ENCODE data around the gene ZCCHC14.

Gene ZCCHC14

GRCh38 chr16:87540897-87541146, 48.0 kb upstream of the ZCCHC14 start:
- no peak for TF ChIP-seq POLR2AphosphoS5 (IDR thresholded peaks at IDR 0.05; ENCODE audit: low read depth)
- no peak for TF ChIP-seq SPI1 (IDR thresholded peaks at IDR 0.05; ENCODE audit: borderline replicate concordance, low read depth)
- no peak for TF ChIP-seq CTCF (IDR thresholded peaks at IDR 0.05; ENCODE audit: insufficient read depth, low read length)
- no peak for TF ChIP-seq GABPA (IDR thresholded peaks at IDR 0.05; ENCODE audit: low read depth)
- no peak for TF ChIP-seq REST (IDR thresholded peaks at IDR 0.05; ENCODE audit: insufficient replicate concordance, low read depth)
- H3K4me3 ChIP-seq (replicated peaks; ENCODE audit: insufficient read depth, low read length): no peak overlapping the region
- no peak for DNase-seq (ENCODE audit: low read depth in 1 of 2, low spot score in 1 of 2)
- H3K27ac ChIP-seq (replicated peaks): no peak overlapping the region
- H3K27me3 ChIP-seq (ENCODE audit: insufficient read depth, poor library complexity, severe bottlenecking): no peaks in the 10 kb centered on the region

GRCh38 chr16:87540072-87540896, 47.5 kb upstream of the ZCCHC14 start:
- DNase-seq (ENCODE audit: low read depth in 1 of 2, low spot score in 1 of 2): no peak
- TF ChIP-seq SPI1 (IDR thresholded peaks at IDR 0.05; ENCODE audit: borderline replicate concordance, low read depth) (no peak), POLR2AphosphoS5 (IDR thresholded peaks at IDR 0.05; ENCODE audit: low read depth) (no peak), CTCF (IDR thresholded peaks at IDR 0.05; ENCODE audit: insufficient read depth, low read length) (no peak), GABPA (IDR thresholded peaks at IDR 0.05; ENCODE audit: low read depth) (no peak), REST (IDR thresholded peaks at IDR 0.05; ENCODE audit: insufficient replicate concordance, low read depth) (no peak)
- no peak overlapping the region for H3K27ac ChIP-seq (replicated peaks)
- H3K4me3 ChIP-seq (replicated peaks; ENCODE audit: insufficient read depth, low read length): no peak overlapping the region
- H3K27me3 ChIP-seq (ENCODE audit: insufficient read depth, poor library complexity, severe bottlenecking): no peaks in the 10 kb centered on the region

- no peak overlapping the region for H3K4me3 ChIP-seq (replicated peaks; ENCODE audit: insufficient read depth, low read length)
- TF ChIP-seq REST (IDR thresholded peaks at IDR 0.05; ENCODE audit: insufficient replicate concordance, low read depth) (no peak), SPI1 (IDR thresholded peaks at IDR 0.05; ENCODE audit: borderline replicate concordance, low read depth) (no peak), GABPA (IDR thresholded peaks at IDR 0.05; ENCODE audit: low read depth) (no peak), POLR2AphosphoS5 (IDR thresholded peaks at IDR 0.05; ENCODE audit: low read depth) (no peak), CTCF (IDR thresholded peaks at IDR 0.05; ENCODE audit: insufficient read depth, low read length) (no peak)
- H3K27ac ChIP-seq (replicated peaks): no peak overlapping the region
- no peak for DNase-seq (ENCODE audit: low read depth in 1 of 2, low spot score in 1 of 2)
- H3K27me3 ChIP-seq (ENCODE audit: insufficient read depth, poor library complexity, severe bottlenecking): no peaks in the 10 kb centered on the region
Measured at GRCh38 chr16:87539113-87539512, 46.3 kb upstream of the ZCCHC14 start.
